ENCODE measurements around the gene CRYBG1. TPM values are rescaled to one million over a fixed set of nuclear protein-coding genes. Genes with fewer than 3 reads are reported as not detected.

Gene CRYBG1
- total and polyA plus RNA-seq, 2 of the 4 experiments (the other 2 are of a cell fraction): 0.38 to 1.1 TPM

GRCh38 chr6:106462923-106463557 lies 102.5 kb downstream of the CRYBG1 start:
- POLR2A ChIA-PET (ENCODE audit: unreplicated experiment): no interaction called here
- H3K14ac ChIP-seq (replicated peaks; ENCODE audit: low read depth, low read length): no peak overlapping the region
- no peak overlapping the region for H3K4me2 ChIP-seq (ENCODE audit: low read depth, low read length)
- no peak overlapping the region for H3K4ac ChIP-seq (ENCODE audit: low read depth, low read length)
- BruUV-seq (replicated peaks): no TSS peak
- no peak overlapping the region for H4K8ac ChIP-seq (ENCODE audit: low read depth in 2 of 2, low read length in 2 of 2)
- no peak overlapping the region for H3K27ac ChIP-seq (ENCODE audit: insufficient read depth, low read length)
- peaks cover 25% of the 10 kb centered on the region for H3K27me3 ChIP-seq (ENCODE audit: control insufficient read depth, insufficient read depth, low read length)
- dilution Hi-C loops (cut with HindIII; ENCODE audit: low sequenced_read_pairs, unreplicated experiment): loop anchor here (25.0 kb wide), 1 partner anchor 499 kb away; the partner anchor contains the start of gene CD24
- no peak overlapping the region for H2AK9ac ChIP-seq (replicated peaks; ENCODE audit: low read depth, low read length, poor library complexity)
- in situ Hi-C loops (cut with MboI; ENCODE audit: low sequenced_read_pairs): no loop called here
- no peaks in the 10 kb centered on the region for H3K4me1 ChIP-seq (ENCODE audit: control insufficient read depth, insufficient read depth, low read length)
- intact Hi-C loops (cut with micrococcal nuclease): no loop called here
- no peaks in the 10 kb centered on the region for H3K9me3 ChIP-seq (ENCODE audit: control insufficient read depth, insufficient read depth, low read length)
- no peaks in the 10 kb centered on the region for H3K79me1 ChIP-seq (ENCODE audit: low read depth in 1 of 2, low read length in 2 of 2)
- no peak for DNase-seq
- H4K91ac ChIP-seq (ENCODE audit: insufficient read depth, low read depth, low read length): no peak overlapping the region
- TF ChIP-seq POLR2A (IDR thresholded peaks at IDR 0.05; ENCODE audit: low read depth, low read length) (no peak), ELK1 (IDR thresholded peaks at IDR 0.05; ENCODE audit: borderline replicate concordance, low read depth, low read length) (no peak), FOS (IDR thresholded peaks at IDR 0.05; ENCODE audit: low read depth, low read length) (no peak), RCOR1 (IDR thresholded peaks at IDR 0.05; ENCODE audit: insufficient replicate concordance, low read length) (no peak), RFX5 (IDR thresholded peaks at IDR 0.05; ENCODE audit: low read depth, low read length) (no peak), SMC3 (IDR thresholded peaks at IDR 0.05; ENCODE audit: low read depth, low read length) (no peak), BHLHE40 (IDR thresholded peaks at IDR 0.05; ENCODE audit: low read depth, low read length) (no peak), CEBPB (IDR thresholded peaks at IDR 0.05; ENCODE audit: low read depth, low read length) (no peak), CTCF (conservative IDR thresholded peaks at IDR 0.05; ENCODE audit: low read depth, low read length) (no peak), MXI1 (IDR thresholded peaks at IDR 0.05; ENCODE audit: borderline replicate concordance, low read depth, low read length) (no peak), MAZ (IDR thresholded peaks at IDR 0.05; ENCODE audit: borderline replicate concordance, low read depth, low read length) (no peak), RAD21 (IDR thresholded peaks at IDR 0.05; ENCODE audit: low read length) (no peak), NFE2L2 (IDR thresholded peaks at IDR 0.05; ENCODE audit: low read depth, low read length) (no peak), CHD1 (IDR thresholded peaks at IDR 0.05; ENCODE audit: low read depth, low read length) (no peak), MAFK (IDR thresholded peaks at IDR 0.05; ENCODE audit: low read depth, low read length) (no peak), USF2 (IDR thresholded peaks at IDR 0.05; ENCODE audit: low read depth, low read length) (no peak)
- no peak overlapping the region for H2AFZ ChIP-seq (replicated peaks; ENCODE audit: low read length, poor library complexity)
- no peak overlapping the region for H2BK120ac ChIP-seq (ENCODE audit: low read depth, low read length)
- H3K9ac ChIP-seq (ENCODE audit: low read depth, low read length): no peak overlapping the region
- H2BK20ac ChIP-seq (ENCODE audit: low read depth, low read length): no peak overlapping the region
- no peak overlapping the region for H2BK5ac ChIP-seq (ENCODE audit: low read depth, low read length, poor library complexity, severe bottlenecking)
- no peaks in the 10 kb centered on the region for H4K20me1 ChIP-seq (ENCODE audit: insufficient read depth, low read length)
- WGBS, 2 experiments (ENCODE audit: extremely low coverage in 2 of 2, insufficient read length in 1 of 2): no CpG with 5 or more reads among the region's 2 CpGs
- no peak overlapping the region for H3K23ac ChIP-seq (ENCODE audit: low read depth, low read length)
- no peak overlapping the region for H2BK15ac ChIP-seq (ENCODE audit: low read depth, low read length)
- H3K18ac ChIP-seq (ENCODE audit: low read depth, low read length): no peak overlapping the region
- no peak overlapping the region for H2AK5ac ChIP-seq (ENCODE audit: low read depth, low read length)
- H3K4me3 ChIP-seq (ENCODE audit: insufficient read depth, low read depth, low read length): no peak overlapping the region
- CTCF ChIA-PET: interaction anchor here (1.4 kb wide), 1 partner anchor 123 kb away, joined by 4 read pairs; no protein-coding TSS in a partner anchor
- H3K36me3 ChIP-seq (ENCODE audit: control insufficient read depth, insufficient read depth, low read length): no peaks in the 10 kb centered on the region
- ATAC-seq (ENCODE audit: low read depth): no peak
- no peak overlapping the region for H3K56ac ChIP-seq (ENCODE audit: extremely low read depth, insufficient read depth, low read length)
- H3K9me1 ChIP-seq (ENCODE audit: insufficient read depth, low read length): peaks cover 2% of the 10 kb centered on the region; the same call in 1 of the 2 replicates
- no peak overlapping the region for H4K5ac ChIP-seq (ENCODE audit: low read depth, low read length)

Measured in IMR-90 (cell line).